Fibroblast of pulmonary artery (primary cell): Measurements from ENCODE around the gene HEATR1.

Experiments
- DNase-seq: peaks from one replicate; pipeline ENCODE4 v3.0.0-alpha.2; 2010; ENCODE audit warnings: low read depth
- H3K4me3 ChIP-seq: replicated peaks from 2 replicates; pipeline ENCODE4 v1.5.1; 2011; ENCODE audit warnings: low read depth, mild to moderate bottlenecking, control low read depth, low read length, moderate library complexity
- TF ChIP-seq, protein P1 (sequence below): IDR thresholded peaks from 2 replicates; pipeline ENCODE4 v1.5.1; 2011; ENCODE audit warnings: mild to moderate bottlenecking, control low read depth, low read length, inconsistent platforms; ENCODE audit errors: missing control alignments

The HEATR1 gene

DNA sequence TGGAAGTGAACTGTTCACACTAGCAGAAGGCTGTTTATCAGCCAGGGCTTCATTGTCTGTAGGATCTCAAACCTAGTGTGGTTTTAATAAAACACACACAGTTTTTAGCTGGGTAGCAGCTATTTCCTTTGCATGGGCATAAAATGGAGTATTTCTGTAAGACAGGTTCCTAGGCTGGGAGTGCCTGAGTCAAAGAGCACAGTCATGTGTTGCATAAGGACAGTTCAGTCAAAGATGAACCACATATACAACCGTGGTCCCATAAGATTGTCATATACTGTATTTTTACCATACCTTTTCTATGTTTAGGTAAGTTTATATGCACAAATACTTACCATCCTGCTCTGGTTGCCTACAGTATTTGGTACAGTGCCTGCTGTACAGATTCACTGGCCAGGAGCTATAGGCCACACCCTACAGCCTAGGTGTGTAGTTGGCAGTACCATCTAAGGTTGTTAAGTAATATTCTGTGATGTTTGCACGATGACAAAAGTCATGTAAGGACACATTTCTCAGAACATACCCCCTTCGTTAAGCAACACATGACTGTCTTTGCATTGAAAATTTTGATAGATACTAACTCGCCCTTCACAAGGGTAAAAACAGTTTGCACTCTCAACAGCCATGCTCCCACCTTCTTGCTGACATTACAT is 63.4 kb downstream of the HEATR1 start:
- no peak overlapping the region for H3K4me3 ChIP-seq
- no peak for DNase-seq
- TF ChIP-seq, protein P1, sequence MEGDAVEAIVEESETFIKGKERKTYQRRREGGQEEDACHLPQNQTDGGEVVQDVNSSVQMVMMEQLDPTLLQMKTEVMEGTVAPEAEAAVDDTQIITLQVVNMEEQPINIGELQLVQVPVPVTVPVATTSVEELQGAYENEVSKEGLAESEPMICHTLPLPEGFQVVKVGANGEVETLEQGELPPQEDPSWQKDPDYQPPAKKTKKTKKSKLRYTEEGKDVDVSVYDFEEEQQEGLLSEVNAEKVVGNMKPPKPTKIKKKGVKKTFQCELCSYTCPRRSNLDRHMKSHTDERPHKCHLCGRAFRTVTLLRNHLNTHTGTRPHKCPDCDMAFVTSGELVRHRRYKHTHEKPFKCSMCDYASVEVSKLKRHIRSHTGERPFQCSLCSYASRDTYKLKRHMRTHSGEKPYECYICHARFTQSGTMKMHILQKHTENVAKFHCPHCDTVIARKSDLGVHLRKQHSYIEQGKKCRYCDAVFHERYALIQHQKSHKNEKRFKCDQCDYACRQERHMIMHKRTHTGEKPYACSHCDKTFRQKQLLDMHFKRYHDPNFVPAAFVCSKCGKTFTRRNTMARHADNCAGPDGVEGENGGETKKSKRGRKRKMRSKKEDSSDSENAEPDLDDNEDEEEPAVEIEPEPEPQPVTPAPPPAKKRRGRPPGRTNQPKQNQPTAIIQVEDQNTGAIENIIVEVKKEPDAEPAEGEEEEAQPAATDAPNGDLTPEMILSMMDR: no peak

DNA sequence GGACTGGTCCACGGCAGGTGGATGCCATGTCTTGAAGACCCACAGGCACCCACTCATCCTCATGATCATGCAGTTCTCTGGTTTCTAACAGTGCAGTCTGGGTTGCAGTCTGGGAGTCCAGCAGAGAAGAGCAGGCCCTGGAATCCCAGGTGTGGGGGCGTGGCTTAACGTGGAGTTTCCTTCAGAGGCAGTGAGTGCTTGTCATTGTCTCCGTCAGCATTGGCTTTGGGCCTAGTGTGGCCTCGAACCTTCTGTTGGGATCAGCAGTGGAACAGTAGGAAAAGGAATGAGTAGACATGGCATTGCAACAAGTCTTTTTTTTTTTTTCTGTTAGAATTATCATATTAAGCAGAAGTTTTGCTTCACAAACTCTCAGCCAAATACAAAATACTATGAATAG is 67.8 kb downstream of the HEATR1 start:
- no peak overlapping the region for H3K4me3 ChIP-seq
- DNase-seq: no peak
- TF ChIP-seq, protein P1: no peak

DNA sequence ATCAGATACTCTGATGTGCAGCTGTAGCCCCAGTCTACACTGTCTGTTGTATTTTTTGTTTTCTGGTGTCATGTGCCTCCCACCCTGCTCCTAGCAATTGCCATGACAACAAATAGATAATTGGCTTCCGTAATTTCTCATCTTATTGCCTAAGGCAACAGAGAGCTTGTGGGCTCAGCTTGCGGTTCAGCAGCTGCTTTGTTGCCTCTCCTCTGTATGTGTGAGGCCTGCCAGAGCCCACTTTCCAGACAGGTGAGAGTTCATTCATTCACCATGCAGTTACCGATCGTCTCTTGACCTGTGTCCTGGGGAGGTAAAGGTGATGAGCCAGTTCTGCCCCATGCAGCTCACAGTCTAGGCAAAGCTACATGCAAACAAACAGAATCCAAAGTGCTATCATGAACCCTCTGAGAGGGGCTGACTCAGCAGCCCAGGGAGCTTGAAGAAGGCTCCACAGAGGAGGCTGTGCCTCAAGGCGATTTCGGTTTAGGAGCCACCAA is 68.6 kb downstream of the HEATR1 start:
- TF ChIP-seq, protein P1: no peak

GRCh38 chr1:236535190-236535589 is 69.1 kb downstream of the HEATR1 start:
- TF ChIP-seq, protein P1: no peak
- no peak for DNase-seq
- H3K4me3 ChIP-seq: no peak overlapping the region

More for the DNA sequence above, 68.6 kb downstream of the HEATR1 start:
- H3K4me3 ChIP-seq: no peak overlapping the region
- no peak for DNase-seq

DNA sequence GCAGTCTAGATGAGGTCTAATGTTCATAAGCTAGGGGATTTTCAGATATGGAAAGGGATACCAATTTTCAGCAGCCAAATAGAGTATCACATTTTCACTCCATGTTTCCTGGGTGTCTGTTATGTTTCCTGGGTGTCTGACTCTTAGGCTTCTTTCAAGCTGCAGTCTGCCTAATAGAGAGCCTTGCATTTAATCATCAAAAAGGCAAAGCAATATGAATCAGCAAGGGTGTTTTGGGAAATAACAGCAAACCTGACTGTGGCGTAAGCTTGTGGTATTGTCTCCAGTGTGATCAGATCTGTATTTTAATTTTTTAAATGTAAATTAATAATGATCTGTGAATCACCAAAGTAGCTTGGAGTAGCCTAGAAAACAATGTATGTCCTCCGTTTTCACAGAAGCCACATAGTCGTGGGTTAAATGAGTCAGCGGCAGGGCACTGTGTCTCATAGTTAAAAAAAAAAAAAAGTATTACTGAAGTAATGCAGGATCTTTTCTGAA is 70.1 kb downstream of the HEATR1 start:
- TF ChIP-seq, protein P1: no peak
- peak; percentile 53 for DNase-seq
- H3K4me3 ChIP-seq: no peak overlapping the region

DNA sequence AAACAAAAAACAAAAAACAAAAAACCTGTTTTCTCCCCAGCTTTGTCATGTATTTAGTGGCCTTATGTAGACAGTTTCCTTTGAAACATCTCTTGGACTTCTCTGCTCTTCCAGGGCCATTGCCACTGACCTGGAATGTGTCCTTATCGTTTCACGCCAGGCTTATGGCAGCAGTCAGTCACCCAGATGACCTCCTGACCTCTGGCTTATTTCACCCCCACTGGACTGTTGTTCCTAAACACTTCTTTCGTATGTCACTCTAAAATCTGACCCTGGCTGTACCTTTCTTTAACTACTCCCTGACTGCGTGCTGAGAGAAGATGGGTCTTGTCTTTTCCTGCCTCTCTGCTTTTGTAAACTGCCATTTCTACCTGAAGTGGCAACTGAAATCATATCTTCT is 71.5 kb downstream of the HEATR1 start:
- no peak overlapping the region for H3K4me3 ChIP-seq
- no peak for DNase-seq
- TF ChIP-seq, protein P1: no peak

- TF ChIP-seq, protein P1: no peak
- DNase-seq: no peak
- no peak overlapping the region for H3K4me3 ChIP-seq
Measured at GRCh38 chr1:236530959-236531358, 73.4 kb downstream of the HEATR1 start.
